Suppressor macrophage (primary cell): ENCODE results near the gene CLIP3.
"Not testable (repeated sequence)": the region's sequence is repeated elsewhere in the genome, so short reads cannot be mapped to it uniquely, and the experiment has no call there.

ENCODE experiments used
- DNase-seq, 4 experiments: peaks; one replicate each; pipeline ENCODE4 v3.0.0-alpha.2; 2020 to 2022

Gene CLIP3

DNA sequence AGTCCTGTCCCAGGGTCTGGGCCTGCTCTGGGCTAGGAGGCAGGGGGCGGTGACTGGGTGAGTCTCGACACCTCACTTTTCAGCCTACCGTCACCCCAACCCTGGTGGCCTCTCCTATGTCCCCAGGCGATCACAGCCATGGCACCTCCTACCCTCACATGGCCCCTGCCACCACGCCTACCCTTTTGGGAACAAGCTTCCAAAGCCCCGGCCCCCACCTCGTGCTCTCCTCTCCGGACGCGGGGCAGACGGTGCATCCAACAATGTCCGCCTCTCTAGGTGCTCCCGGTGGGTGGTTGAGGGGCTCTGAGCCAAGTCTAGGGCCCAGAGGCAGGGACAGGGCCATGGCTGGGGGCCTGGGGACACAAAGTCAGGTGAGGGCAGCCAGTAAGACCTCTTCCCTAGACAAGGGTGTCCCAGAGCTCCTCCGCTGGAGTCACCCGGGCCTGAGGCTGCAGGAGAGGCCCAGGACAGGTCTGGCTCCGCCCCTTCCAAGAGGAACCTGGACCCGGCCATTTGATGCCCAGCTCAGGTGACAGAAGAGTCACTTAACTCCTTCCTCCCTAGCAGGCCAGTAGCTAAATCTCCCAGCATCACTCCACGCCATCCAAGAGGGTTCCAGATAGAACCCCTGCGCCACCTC, 24.2 kb downstream of the CLIP3 start, which contains the start of gene SYNE4:
Gene SYNE4, minus strand, starts transcription at position 478 of the 643 bp plus-strand sequence. Its CDS starts 132 bp downstream, at position 346.
- DNase-seq = no peak

- DNase-seq = no peak
These were observed 25.7 kb downstream of the CLIP3 start for GRCh38 chr19:36006955-36007354.

GRCh38 chr19:36003284-36003683, 29.4 kb downstream of the CLIP3 start:
- DNase-seq = no peak

- no peak for DNase-seq
These were observed 31.1 kb downstream of the CLIP3 start for GRCh38 chr19:36001605-36002004.

DNA sequence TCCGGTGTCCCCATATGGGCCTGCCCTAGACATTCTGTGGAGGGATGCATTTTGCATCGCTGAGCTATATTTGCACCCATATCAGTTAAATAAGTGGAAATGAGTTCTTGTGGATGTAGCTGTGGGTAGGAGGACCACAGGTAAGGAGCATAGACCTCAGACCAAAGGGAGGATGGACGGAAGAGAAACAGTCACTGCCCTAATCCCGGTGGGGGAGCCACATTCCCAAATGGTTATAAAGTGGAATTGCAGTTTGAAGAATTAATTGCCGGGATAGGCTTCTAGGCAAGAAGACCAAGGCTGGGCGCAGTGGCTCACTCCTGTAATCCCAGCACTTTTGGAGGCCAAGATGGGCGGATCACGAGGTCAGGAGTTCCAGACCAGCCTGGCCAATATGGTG, 35.9 kb downstream of the CLIP3 start:
- DNase-seq = no peak

GRCh38 chr19:35995048-35995993, 37.4 kb downstream of the CLIP3 start, which contains the start of gene SDHAF1:
TSS of gene SDHAF1 (plus strand) at chr19:35995188. CDS start at chr19:35995275, 87 bp downstream.
- DNase-seq = peak; percentile 97 to 98 (median 98)

GRCh38 chr19:35993923-35994598, 38.6 kb downstream of the CLIP3 start:
- peak in 2 of 4 experiments; percentile 11 to 36 for DNase-seq

DNA sequence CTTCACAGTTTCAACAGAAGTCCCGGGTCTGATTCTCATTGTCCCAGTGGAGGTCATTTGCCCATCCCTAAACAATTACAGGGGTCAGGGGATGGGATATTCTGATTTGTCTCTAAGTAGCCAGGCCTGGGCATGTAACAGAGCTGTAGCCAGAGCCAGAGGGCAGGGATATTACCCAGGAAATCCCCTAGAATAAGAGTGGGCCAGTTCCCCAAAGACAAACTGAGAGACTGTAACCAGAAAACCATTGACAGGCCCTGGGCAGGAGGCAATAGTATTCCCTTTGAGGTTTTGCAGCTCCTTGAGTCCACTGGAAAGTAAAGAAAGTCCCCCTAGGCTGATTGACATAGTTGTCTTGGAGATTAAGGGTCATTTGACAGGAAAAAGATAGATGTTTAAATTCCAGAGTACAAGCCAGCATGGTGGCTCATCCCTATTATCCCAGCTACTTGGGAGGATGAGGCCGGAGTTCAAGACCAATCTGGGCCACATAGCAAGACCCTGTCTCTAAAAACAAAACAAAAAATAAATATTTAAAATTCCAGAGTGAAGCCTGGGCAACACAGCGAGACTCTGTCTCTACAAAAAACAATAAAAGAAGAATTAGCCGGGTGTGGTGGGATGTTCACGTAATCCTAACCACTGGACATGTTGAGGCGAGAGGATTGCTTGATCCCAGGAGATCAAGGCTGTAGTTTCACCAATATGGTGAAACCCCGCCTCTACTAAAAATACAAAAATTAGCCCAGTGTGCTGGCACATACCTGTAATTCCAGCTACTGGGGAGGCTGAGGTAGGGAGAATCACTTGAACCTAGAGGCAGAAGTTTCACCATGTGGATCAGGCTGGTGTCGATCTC, 39.5 kb downstream of the CLIP3 start:
- DNase-seq = peak in 3 of 4 experiments; percentile 17 to 22 (median 20)

- no peak for DNase-seq
These were observed 40.8 kb downstream of the CLIP3 start for GRCh38 chr19:35991731-35992450.

GRCh38 chr19:35990771-35991730, 41.6 kb downstream of the CLIP3 start:
- no peak for DNase-seq

- no peak for DNase-seq
These were observed 42.5 kb downstream of the CLIP3 start for GRCh38 chr19:35990156-35990555.

DNA sequence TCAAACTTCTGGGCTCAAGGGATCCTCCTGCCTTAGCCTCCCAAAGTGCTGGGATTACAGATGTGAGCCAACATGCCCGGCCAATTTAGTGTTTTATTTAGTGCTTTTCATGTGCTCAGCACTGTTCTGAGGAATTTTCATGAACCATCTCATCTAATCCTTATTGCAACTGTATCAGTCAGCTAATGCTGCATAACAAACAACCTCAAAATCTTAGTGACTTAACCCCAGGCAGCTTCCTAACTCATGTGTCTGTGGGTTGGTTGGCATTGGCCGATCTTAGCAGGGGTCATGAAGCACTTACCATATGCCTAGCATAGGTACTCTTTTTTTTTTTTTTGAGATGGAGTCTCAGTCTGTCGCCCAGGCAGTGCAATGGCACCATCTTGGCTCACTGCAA, 43.8 kb downstream of the CLIP3 start:
- DNase-seq = no peak

DNA sequence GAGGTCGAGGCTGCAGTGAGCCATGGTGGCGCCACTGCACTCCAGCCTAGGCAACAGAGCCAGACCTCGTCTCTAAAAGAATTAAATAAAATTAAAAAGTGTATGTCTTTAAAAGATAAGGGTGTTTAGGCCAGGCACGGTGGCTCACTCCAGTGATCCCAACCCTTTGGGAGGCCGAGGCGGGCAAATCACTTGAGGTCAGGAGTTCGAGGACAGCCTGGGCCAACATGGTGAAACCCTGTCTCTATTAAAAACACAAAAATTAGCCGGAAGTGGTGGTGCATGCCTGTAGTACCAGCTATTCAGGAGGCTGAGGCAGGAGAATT, 45.1 kb downstream of the CLIP3 start:
- DNase-seq = no peak

- peak; percentile 56 to 79 (median 69) for DNase-seq
These were observed 45.8 kb downstream of the CLIP3 start for GRCh38 chr19:35986664-35987570.

DNA sequence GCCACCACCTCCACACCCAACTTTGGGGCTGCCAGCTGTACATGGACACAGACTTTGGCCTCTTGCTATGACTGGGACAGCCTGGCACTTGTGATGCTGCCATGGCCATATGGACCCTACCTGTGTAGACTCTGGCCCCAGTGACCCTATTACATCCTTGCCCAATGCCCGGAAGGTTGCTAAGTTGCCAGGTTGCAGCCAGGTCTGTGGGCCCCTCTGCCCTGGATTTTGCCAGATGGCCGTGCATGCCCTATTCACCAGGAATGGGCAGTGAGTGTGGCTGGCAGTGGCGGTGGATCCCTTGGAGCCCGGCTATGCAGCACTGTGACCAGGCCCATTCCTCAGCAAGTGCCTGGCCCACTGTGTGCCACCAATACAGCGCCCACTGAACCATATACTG, 46.6 kb downstream of the CLIP3 start:
- no peak for DNase-seq

DNA sequence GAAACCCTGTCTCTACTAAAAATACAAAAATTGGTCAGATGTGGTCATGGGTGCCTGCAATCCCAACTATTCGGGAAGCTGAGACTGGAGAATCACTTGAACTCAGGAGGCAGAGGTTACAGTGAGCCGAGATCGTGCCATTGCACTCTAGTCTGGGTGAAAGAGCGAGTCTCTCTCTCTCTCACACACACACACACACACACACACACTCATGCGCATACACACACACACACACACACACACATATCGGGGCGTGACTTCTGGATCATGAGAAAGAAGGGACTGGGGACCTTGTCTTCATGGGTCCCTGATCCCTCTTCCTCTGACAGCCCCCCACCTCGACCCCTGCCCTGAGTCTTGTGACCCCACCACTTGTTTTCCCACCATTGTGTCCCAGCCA, 49.5 kb downstream of the CLIP3 start:
- DNase-seq = no peak

DNA sequence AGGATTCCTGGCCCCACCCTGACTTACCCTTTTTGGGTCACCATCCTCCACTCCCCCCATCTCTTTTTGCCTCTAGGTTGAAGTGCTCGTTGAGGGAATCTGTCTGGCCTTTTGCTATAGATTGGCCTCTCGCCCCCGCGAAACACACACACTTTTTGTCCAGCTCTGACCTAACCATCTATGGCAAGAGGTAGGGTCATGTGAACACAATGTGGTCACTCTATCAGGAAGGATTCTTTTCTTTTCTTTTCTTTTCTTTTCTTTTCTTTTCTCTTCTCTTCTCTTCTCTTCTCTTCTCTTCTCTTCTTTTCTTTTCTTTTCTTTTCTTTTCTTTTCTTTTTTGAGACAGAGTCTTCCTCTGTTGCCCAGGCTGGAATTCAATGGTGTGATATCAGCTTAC, 51.7 kb downstream of the CLIP3 start:
- not testable (repeated sequence) for DNase-seq

- DNase-seq = no peak
These were observed 53.8 kb downstream of the CLIP3 start for GRCh38 chr19:35978832-35979365.

GRCh38 chr19:35978271-35978670, 54.4 kb downstream of the CLIP3 start:
- DNase-seq = no peak
